ENCODE results near the gene GLI3.

The GLI3 gene

GRCh38 chr7:42186151-42186550 is 50.9 kb downstream of the GLI3 start:
- peak; percentile 2 for TF ChIP-seq CTCF (IDR thresholded peaks at IDR 0.05; ENCODE audit: insufficient read depth, low read length, missing control alignments)
- no peak overlapping the region for H3K4me3 ChIP-seq (ENCODE audit: low read depth, low read length)
- no peak for DNase-seq (ENCODE audit: low read depth, low spot score)
- ChIA-PET CTCF (interaction anchor here (0.6 to 0.8 kb wide), 2 partner anchors 11 kb away, joined by 3 read pairs; no protein-coding TSS in a partner anchor), POLR2A (no interaction called here)

- ChIA-PET POLR2A (no interaction called here), CTCF (interaction anchor here (0.8 kb wide), 1 partner anchor 11 kb away, joined by 3 read pairs; no protein-coding TSS in a partner anchor)
- TF ChIP-seq CTCF (IDR thresholded peaks at IDR 0.05; ENCODE audit: insufficient read depth, low read length, missing control alignments) = no peak
- no peak for DNase-seq (ENCODE audit: low read depth, low spot score)
- H3K4me3 ChIP-seq (ENCODE audit: low read depth, low read length) = no peak overlapping the region
Observed at GRCh38 chr7:42185726-42186125, 51.3 kb downstream of the GLI3 start.

- no peak for TF ChIP-seq CTCF (IDR thresholded peaks at IDR 0.05; ENCODE audit: insufficient read depth, low read length, missing control alignments)
- CTCF ChIA-PET = no interaction called here
- no peak for DNase-seq (ENCODE audit: low read depth, low spot score)
Observed at GRCh38 chr7:42183547-42183946, 53.5 kb downstream of the GLI3 start.

GRCh38 chr7:42181566-42181965 is 55.4 kb downstream of the GLI3 start:
- ChIA-PET POLR2A (no interaction called here), CTCF (no interaction called here)
- TF ChIP-seq CTCF (IDR thresholded peaks at IDR 0.05; ENCODE audit: insufficient read depth, low read length, missing control alignments) = no peak
- H3K4me3 ChIP-seq (ENCODE audit: low read depth, low read length) = no peak overlapping the region
- DNase-seq (ENCODE audit: low read depth, low spot score) = no peak

More at GRCh38 chr7:42183547-42183946, 53.5 kb downstream of the GLI3 start:
- POLR2A ChIA-PET = no interaction called here
- no peak overlapping the region for H3K4me3 ChIP-seq (ENCODE audit: low read depth, low read length)

- no peak for TF ChIP-seq CTCF (IDR thresholded peaks at IDR 0.05; ENCODE audit: insufficient read depth, low read length, missing control alignments)
- H3K4me3 ChIP-seq (ENCODE audit: low read depth, low read length) = no peak overlapping the region
- DNase-seq (ENCODE audit: low read depth, low spot score) = no peak
- POLR2A ChIA-PET = no interaction called here
- CTCF ChIA-PET = no interaction called here
Observed at GRCh38 chr7:42180806-42181205, 56.2 kb downstream of the GLI3 start.

GRCh38 chr7:42176724-42177101 is 60.3 kb downstream of the GLI3 start:
- H3K4me3 ChIP-seq (ENCODE audit: low read depth, low read length) = no peak overlapping the region
- no peak for DNase-seq (ENCODE audit: low read depth, low spot score)
- POLR2A ChIA-PET = no interaction called here
- no peak for TF ChIP-seq CTCF (IDR thresholded peaks at IDR 0.05; ENCODE audit: insufficient read depth, low read length, missing control alignments)
- CTCF ChIA-PET = interaction anchor here (1.2 to 1.8 kb wide), 2 partner anchors 9 to 200 kb away, joined by 3 to 6 read pairs; no protein-coding TSS in a partner anchor
